B cell (primary cell): ENCODE data around the gene THAP4. TPM values are rescaled to one million over a fixed set of nuclear protein-coding genes. Genes with fewer than 3 reads are reported as not detected.

ENCODE experiments used
- ATAC-seq: fragments of 200-7000 bp; cut with Tn5 transposase; one replicate; pipeline ENCODE4 v1.10.0; 2021; ENCODE audit warnings: low read depth, mild to moderate bottlenecking, moderate number of reproducible peaks, moderate library complexity
- CTCF ChIA-PET: fragments of 350-600 bp; sonication (Branson Sonifier 250); formaldehyde crosslinking; loops from one replicate; lab custom pipeline; 2021; ENCODE audit warnings: antibody characterized with exemption, inconsistent platforms; lab: Charles Lee
- POLR2A ChIA-PET: fragments of 350-600 bp; sonication (Branson Sonifier 250); formaldehyde crosslinking; loops from one replicate; lab custom pipeline; 2021; ENCODE audit warnings: antibody characterized with exemption; lab: Charles Lee
- DNase-seq: peaks from one replicate; pipeline ENCODE4 v3.0.0; 2013
- H2AFZ ChIP-seq: 2 replicates; pipeline ENCODE4 v1.6.1; 2012; ENCODE audit warnings: mild to moderate bottlenecking, low read depth, low read length; ENCODE audit not compliant: insufficient read depth, poor library complexity, severe bottlenecking
- H3K27ac ChIP-seq, 2 donors: 1 replicate in 1 of 2; 2 replicates in 1 of 2; pipeline ENCODE4 v1.5.1; 2012 to 2013; ENCODE audit warnings: low read length in 2 of 2, mild to moderate bottlenecking in 2 of 2, moderate library complexity in 1 of 2
- H3K27me3 ChIP-seq, 4 experiments: fragments of 200-600 bp in 1 of 4; sonication (generic) in 1 of 4; replicated peaks in 1 of 4; 1 replicate in 2 of 4; 2 replicates in 2 of 4; pipeline versions ENCODE4 v1.6.1 to v1.7.0; 2013 to 2016; ENCODE audit warnings: low read length in 3 of 4, mild to moderate bottlenecking in 2 of 4, mixed read lengths in 1 of 4, moderate library complexity in 1 of 4; ENCODE audit not compliant: insufficient read depth in 4 of 4, control insufficient read depth in 3 of 4; ENCODE audit errors: control extremely low read depth in 1 of 4
- H3K36me3 ChIP-seq, 2 experiments: replicated peaks in 1 of 2; 1 replicate in 1 of 2; 2 replicates in 1 of 2; pipeline versions ENCODE4 v1.6.1 to v1.7.1; 2013; ENCODE audit warnings: low read length in 1 of 2; ENCODE audit not compliant: insufficient read depth in 2 of 2, control insufficient read depth in 1 of 2; ENCODE audit errors: control extremely low read depth in 1 of 2, extremely low read depth in 1 of 2
- H3K4me1 ChIP-seq, 2 donors: fragments of 200-600 bp in 1 of 2; sonication (generic) in 1 of 2; 1 replicate in 1 of 2; 2 replicates in 1 of 2; pipeline versions ENCODE4 v1.5.1 to v1.6.1; 2013 to 2017; ENCODE audit warnings: low read length in 2 of 2; ENCODE audit not compliant: control insufficient read depth in 2 of 2, insufficient read depth in 2 of 2
- H3K4me2 ChIP-seq: replicated peaks from 2 replicates; pipeline ENCODE3; 2012; ENCODE audit warnings: mild to moderate bottlenecking, low read depth, low read length; ENCODE audit not compliant: poor library complexity, severe bottlenecking
- H3K4me3 ChIP-seq, 5 experiments: fragments of 200-600 bp in 1 of 5; sonication (generic) in 1 of 5; 1 replicate in 3 of 5; 2 replicates in 2 of 5; pipeline versions ENCODE4 v1.5.1 to v1.7.0; 2011 to 2016; ENCODE audit warnings: low read length in 4 of 5, mild to moderate bottlenecking in 4 of 5, low read depth in 2 of 5, control low read depth in 1 of 5, moderate library complexity in 1 of 5; ENCODE audit not compliant: insufficient read depth in 1 of 5; ENCODE audit errors: control extremely low read depth in 1 of 5, extremely low read depth in 1 of 5
- H3K79me2 ChIP-seq: fragments of 200-600 bp; sonication (generic); one replicate; pipeline ENCODE4 v1.6.0; 2016; ENCODE audit warnings: low read length; ENCODE audit not compliant: control insufficient read depth, insufficient read depth
- H3K9ac ChIP-seq: fragments of 200-600 bp; sonication (generic); 2 replicates; pipeline ENCODE4 v1.6.1; 2017; ENCODE audit warnings: mild to moderate bottlenecking, low read length, moderate library complexity
- H3K9me3 ChIP-seq, 3 donors: one replicate each; pipeline versions ENCODE4 v1.6.1 to v1.7.1; 2013; ENCODE audit warnings: low read length in 2 of 3; ENCODE audit not compliant: control insufficient read depth in 2 of 3, insufficient read depth in 1 of 3; ENCODE audit errors: control extremely low read depth in 1 of 3
- H4K20me1 ChIP-seq: 2 replicates; pipeline ENCODE4 v1.6.0; 2012; ENCODE audit warnings: mild to moderate bottlenecking, low read length; ENCODE audit not compliant: insufficient read depth, control insufficient read depth, poor library complexity, severe bottlenecking
- H3K27ac Mint-ChIP-seq: one replicate; pipeline ENCODE4 v1.8.0; 2021; ENCODE audit warnings: mixed read lengths
- H3K27me3 Mint-ChIP-seq: one replicate; pipeline ENCODE4 v1.8.0; 2021; ENCODE audit warnings: mixed read lengths
- H3K4me1 Mint-ChIP-seq: one replicate; pipeline ENCODE4 v1.8.0; 2021; ENCODE audit warnings: mixed read lengths
- H3K4me3 Mint-ChIP-seq: one replicate; pipeline ENCODE4 v1.8.0; 2021; ENCODE audit warnings: mixed read lengths
- H3K9me3 Mint-ChIP-seq: one replicate; pipeline ENCODE4 v1.8.0; 2022; ENCODE audit warnings: mixed read lengths; ENCODE audit not compliant: insufficient read depth
- EZH2 ChIP-seq: IDR thresholded peaks from 2 replicates; pipeline ENCODE4 v1.6.1; 2012; ENCODE audit warnings: borderline replicate concordance, low read depth, mild to moderate bottlenecking, moderate library complexity, low read length; ENCODE audit not compliant: insufficient read depth, poor library complexity, severe bottlenecking
- WGBS: methylation state at CpG from one replicate; pipeline ENCODE4 v1.1.5; 2013; ENCODE audit warnings: missing lambda C conversion rate; ENCODE audit not compliant: insufficient coverage; 5-methylcytosine and 5-hydroxymethylcytosine counted together
- intact Hi-C: fragments of 100-400 bp; cut with micrococcal nuclease; formaldehyde crosslinking; loops from one replicate; pipeline ENCODE4 v1.10.0; 2022
- polyA plus RNA-seq: library from polyadenylated mRNA; depleted of rRNA; stranded (reverse); fragments of >200 nt; gene quantifications from 2 replicates; pipeline ENCODE4 v1.2.3, GENCODE V29; 2012
- total RNA-seq, 2 donors: library from RNA; stranded (reverse); fragments of 120-200 nt in 1 of 2; gene quantifications; 1 replicate in 1 of 2; 2 replicates in 1 of 2; pipeline versions ENCODE4 v1.2.3 to v1.2.4, GENCODE V29; 2013 to 2022
- TF ChIP-seq, protein P1 (sequence below): fragments of 200-600 bp; IDR thresholded peaks from one replicate; pipeline ENCODE4 v1.8.0; 2022; ENCODE audit warnings: antibody characterized with exemption, mild to moderate bottlenecking

THAP4 gene
- total and polyA plus RNA-seq, 2 donors (not counting 1 experiment from before 2014, with no cell fraction given) = 26.5 to 41.0 TPM

DNA sequence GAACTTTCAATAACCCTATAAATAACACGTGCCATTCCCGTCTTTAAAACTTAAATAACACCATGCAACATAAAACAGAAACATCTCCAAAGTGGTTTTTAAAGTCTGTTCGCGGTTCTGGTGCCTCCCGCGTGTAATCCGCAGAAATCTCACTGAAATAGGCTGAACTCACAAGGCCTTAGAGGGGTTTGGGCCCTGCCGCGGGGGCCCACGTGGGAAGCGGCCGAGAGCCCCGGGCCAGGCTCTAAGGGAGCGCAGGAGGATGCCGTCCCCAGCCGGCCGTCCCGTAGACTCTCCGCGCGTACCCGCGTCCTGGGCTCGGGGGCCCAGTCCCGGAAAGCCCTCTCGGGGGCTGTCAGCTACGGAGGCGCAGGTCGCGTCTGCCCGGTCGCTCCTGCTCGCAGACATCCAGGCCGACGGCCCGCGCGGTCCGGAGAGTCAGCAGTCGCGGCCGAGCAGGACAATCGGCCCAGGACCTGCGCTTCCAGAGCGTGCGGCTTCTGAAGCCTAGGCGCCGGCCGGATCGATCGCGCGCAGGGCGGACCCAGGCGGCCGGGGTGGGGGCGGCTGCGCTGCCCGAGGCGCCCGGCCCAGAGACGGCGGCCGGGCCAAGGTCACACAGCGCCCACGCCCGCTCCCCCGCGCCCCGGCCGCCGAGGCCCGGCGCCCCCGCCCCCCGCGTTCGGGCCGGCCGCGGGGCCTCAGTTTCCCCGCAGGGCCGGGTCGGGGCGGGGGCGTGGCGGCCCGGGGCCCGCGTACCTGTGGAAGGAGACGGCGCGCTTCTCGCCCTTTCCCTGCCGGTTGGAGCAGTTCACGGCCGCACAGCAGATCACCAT, 558 bp downstream of the THAP4 start:
- peak overlapping the region; percentile 6 to 65 for H3K27ac ChIP-seq
- H3K4me2 ChIP-seq = peak overlapping the region; percentile 98
- peak overlapping the region; percentile 95 for H3K9ac ChIP-seq
- ChIA-PET POLR2A (interaction anchor here (1.6 to 2.4 kb wide), 3 partner anchors 50 to 97 kb away, joined by 6 to 12 read pairs (median 9); partner anchors contain the start of genes D2HGDH, DTYMK and ING5), CTCF (interaction anchor here (1.1 to 1.2 kb wide), 2 partner anchors 19 to 322 kb away, joined by 3 to 4 read pairs; no protein-coding TSS in a partner anchor)
- H3K9me3 Mint-ChIP-seq = no peaks in the 10 kb centered on the region
- under 1% methylated on average over 97 of the region's 97 CpGs for WGBS
- peak; percentile 25 for ATAC-seq
- peaks cover 84% of the 10 kb centered on the region for H3K79me2 ChIP-seq
- no peaks in the 10 kb centered on the region for H3K27me3 ChIP-seq
- peak overlapping the region; percentile 100 for H2AFZ ChIP-seq
- H4K20me1 ChIP-seq = peaks cover 45% of the 10 kb centered on the region
- TF ChIP-seq, protein P1, sequence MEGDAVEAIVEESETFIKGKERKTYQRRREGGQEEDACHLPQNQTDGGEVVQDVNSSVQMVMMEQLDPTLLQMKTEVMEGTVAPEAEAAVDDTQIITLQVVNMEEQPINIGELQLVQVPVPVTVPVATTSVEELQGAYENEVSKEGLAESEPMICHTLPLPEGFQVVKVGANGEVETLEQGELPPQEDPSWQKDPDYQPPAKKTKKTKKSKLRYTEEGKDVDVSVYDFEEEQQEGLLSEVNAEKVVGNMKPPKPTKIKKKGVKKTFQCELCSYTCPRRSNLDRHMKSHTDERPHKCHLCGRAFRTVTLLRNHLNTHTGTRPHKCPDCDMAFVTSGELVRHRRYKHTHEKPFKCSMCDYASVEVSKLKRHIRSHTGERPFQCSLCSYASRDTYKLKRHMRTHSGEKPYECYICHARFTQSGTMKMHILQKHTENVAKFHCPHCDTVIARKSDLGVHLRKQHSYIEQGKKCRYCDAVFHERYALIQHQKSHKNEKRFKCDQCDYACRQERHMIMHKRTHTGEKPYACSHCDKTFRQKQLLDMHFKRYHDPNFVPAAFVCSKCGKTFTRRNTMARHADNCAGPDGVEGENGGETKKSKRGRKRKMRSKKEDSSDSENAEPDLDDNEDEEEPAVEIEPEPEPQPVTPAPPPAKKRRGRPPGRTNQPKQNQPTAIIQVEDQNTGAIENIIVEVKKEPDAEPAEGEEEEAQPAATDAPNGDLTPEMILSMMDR = no peak
- TF ChIP-seq EZH2 = no peak
- H3K9me3 ChIP-seq = peaks cover 0 to 8% (median 0%) of the 10 kb centered on the region in 3 donors
- DNase-seq = peak; percentile 60
- peaks cover 0 to 26% of the 10 kb centered on the region in 2 experiments for H3K36me3 ChIP-seq
- peak overlapping the region; percentile 80 for H3K4me3 Mint-ChIP-seq
- H3K4me3 ChIP-seq = peak overlapping the region in 4 of 5 experiments; percentile 59 to 97 (median 96)
- H3K27ac Mint-ChIP-seq = peak overlapping the region; percentile 85
- intact Hi-C loops = loop anchor here (1.0 to 10.0 kb wide), 9 partner anchors 19 to 1076 kb away; partner anchors contain the start of genes DTYMK, DUSP28, HDLBP and SEPTIN2
- H3K4me1 Mint-ChIP-seq = peaks cover 39% of the 10 kb centered on the region
- peaks cover 19 to 24% of the 10 kb centered on the region in 2 donors for H3K4me1 ChIP-seq
- H3K27me3 Mint-ChIP-seq = no peaks in the 10 kb centered on the region
